ENCODE measurements around the gene FOCAD.
"Not testable (repeated sequence)": the region's sequence is repeated elsewhere in the genome, so short reads cannot be mapped to it uniquely, and the experiment has no call there.

FOCAD gene

GRCh38 chr9:20972684-20973083 is 288.6 kb downstream of the FOCAD start:
- no peak for DNase-seq
- Histone ChIP-seq H3K9me3 (no peaks in the 10 kb centered on the region), H3K27me3 (no peaks in the 10 kb centered on the region), H3K36me3 (peaks cover 0 to 9% (median 5%) of the 10 kb centered on the region in 3 donors), H3K27ac (no peak overlapping the region), H3K4me3 (no peak overlapping the region), H3K4me1 (no peaks in the 10 kb centered on the region)
- no peak for TF ChIP-seq CTCF (IDR thresholded peaks at IDR 0.05)
- intact Hi-C loops (cut with DNase I; ENCODE audit: low total_unique reads): no loop called here

- intact Hi-C loops (cut with DNase I; ENCODE audit: low total_unique reads); DNase-seq; H3K4me1 ChIP-seq; H3K27ac ChIP-seq; H3K9me3 ChIP-seq; H3K4me3 ChIP-seq; H3K36me3 ChIP-seq; H3K27me3 ChIP-seq: not testable (repeated sequence)
Observed at GRCh38 chr9:20973246-20973947, 289.3 kb downstream of the FOCAD start.

GRCh38 chr9:20974191-20974938 is 290.3 kb downstream of the FOCAD start:
- H3K27ac ChIP-seq; intact Hi-C loops (cut with DNase I; ENCODE audit: low total_unique reads); H3K27me3 ChIP-seq: not testable (repeated sequence)

GRCh38 chr9:20978249-20978648 is 294.2 kb downstream of the FOCAD start:
- no peak overlapping the region for H3K4me3 ChIP-seq
- TF ChIP-seq CTCF (IDR thresholded peaks at IDR 0.05): no peak
- DNase-seq: no peak
- H3K9me3 ChIP-seq: no peaks in the 10 kb centered on the region
- intact Hi-C loops (cut with DNase I; ENCODE audit: low total_unique reads): no loop called here
- peaks cover 0 to 37% (median 8%) of the 10 kb centered on the region in 4 donors for H3K4me1 ChIP-seq
- no peak overlapping the region for H3K27ac ChIP-seq
- no peaks in the 10 kb centered on the region for H3K27me3 ChIP-seq
- peaks cover 0 to 9% (median 5%) of the 10 kb centered on the region in 3 donors for H3K36me3 ChIP-seq

More at GRCh38 chr9:20974191-20974938, 290.3 kb downstream of the FOCAD start:
- H3K9me3 ChIP-seq, H3K36me3 ChIP-seq, H3K4me3 ChIP-seq, H3K4me1 ChIP-seq, DNase-seq: not testable (repeated sequence)

GRCh38 chr9:20980832-20981455 is 296.9 kb downstream of the FOCAD start:
- intact Hi-C loops (cut with DNase I; ENCODE audit: low total_unique reads): no loop called here

GRCh38 chr9:20981486-20981885 is 297.4 kb downstream of the FOCAD start:
- intact Hi-C loops (cut with DNase I; ENCODE audit: low total_unique reads): no loop called here
- no peaks in the 10 kb centered on the region for H3K27me3 ChIP-seq
- H3K9me3 ChIP-seq: no peaks in the 10 kb centered on the region
- H3K36me3 ChIP-seq: peaks cover 0 to 7% (median 5%) of the 10 kb centered on the region in 3 donors
- no peak for TF ChIP-seq CTCF (IDR thresholded peaks at IDR 0.05)
- peak overlapping the region in 1 of 2 donors; percentile 28 for H3K4me3 ChIP-seq
- peaks cover 0 to 55% (median 8%) of the 10 kb centered on the region in 4 donors for H3K4me1 ChIP-seq
- H3K27ac ChIP-seq: peak overlapping the region; percentile 72 to 78
- no peak for DNase-seq

More at GRCh38 chr9:20980832-20981455, 296.9 kb downstream of the FOCAD start:
- peak overlapping the region; percentile 72 to 78 for H3K27ac ChIP-seq
- no peaks in the 10 kb centered on the region for H3K9me3 ChIP-seq
- no peak for DNase-seq
- peaks cover 0 to 9% (median 5%) of the 10 kb centered on the region in 3 donors for H3K36me3 ChIP-seq
- H3K4me1 ChIP-seq: peaks cover 0 to 55% (median 8%) of the 10 kb centered on the region in 4 donors
- H3K4me3 ChIP-seq: peak overlapping the region in 1 of 2 donors; percentile 28
- TF ChIP-seq CTCF (IDR thresholded peaks at IDR 0.05): no peak
- no peaks in the 10 kb centered on the region for H3K27me3 ChIP-seq

Data from tibial artery (tissue), 4 donors.